G401 (cell line): ENCODE results near the gene AHSA1. TPM values are rescaled to one million over a fixed set of nuclear protein-coding genes. Genes with fewer than 3 reads are reported as not detected.

ENCODE experiments used
- DNase-seq: peaks from one replicate; pipeline ENCODE4 v3.0.0-alpha.2; 2015; ENCODE audit warnings: low spot score
- in situ Hi-C: cut with HindIII; loops from 2 replicates; pipeline ENCODE4 v1.10.0; 2016; ENCODE audit warnings: low sequenced_read_pairs, mixed read lengths
- total RNA-seq: library from RNA; depleted of rRNA; stranded (reverse); fragments of >200 nt; shearing (Covaris generic); gene quantifications from 2 replicates; pipeline ENCODE4 v1.2.3, GENCODE V29; 2014; rRNA removed

The AHSA1 gene
- total RNA-seq, 1 experiment from 2014 or later = 215 TPM

DNA sequence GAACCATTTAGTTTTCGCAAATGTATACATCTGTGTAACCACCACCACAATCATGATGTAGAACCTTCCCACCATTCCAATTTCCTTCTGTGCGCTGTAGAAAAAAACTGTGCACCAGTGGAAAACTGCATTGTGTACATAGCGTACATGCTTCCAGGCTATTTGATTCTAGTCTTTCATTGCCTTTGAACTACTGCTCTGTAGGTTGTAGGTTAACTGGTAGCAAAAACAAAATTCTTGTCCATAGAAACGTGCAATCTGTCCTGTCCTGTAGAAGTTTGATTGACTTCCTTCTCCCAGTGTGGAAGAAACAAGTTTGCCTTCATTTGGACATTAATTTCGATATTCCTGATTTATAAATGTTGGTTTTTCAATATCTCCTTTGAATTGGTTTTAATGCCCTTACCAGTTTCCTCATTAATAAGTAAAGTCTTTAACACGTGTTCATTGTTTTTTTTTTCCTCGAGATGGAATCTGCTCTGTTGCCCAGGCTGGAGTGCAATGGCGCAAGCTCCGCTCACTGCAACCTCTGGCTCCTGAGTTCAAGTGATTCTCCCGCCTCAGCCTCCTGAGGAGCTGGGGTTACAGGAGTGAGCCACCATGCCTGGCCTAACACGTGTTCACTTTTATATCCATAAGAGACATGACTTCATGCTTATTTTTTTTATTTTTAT, 44.4 kb downstream of the AHSA1 start:
- in situ Hi-C loops = no loop called here

DNA sequence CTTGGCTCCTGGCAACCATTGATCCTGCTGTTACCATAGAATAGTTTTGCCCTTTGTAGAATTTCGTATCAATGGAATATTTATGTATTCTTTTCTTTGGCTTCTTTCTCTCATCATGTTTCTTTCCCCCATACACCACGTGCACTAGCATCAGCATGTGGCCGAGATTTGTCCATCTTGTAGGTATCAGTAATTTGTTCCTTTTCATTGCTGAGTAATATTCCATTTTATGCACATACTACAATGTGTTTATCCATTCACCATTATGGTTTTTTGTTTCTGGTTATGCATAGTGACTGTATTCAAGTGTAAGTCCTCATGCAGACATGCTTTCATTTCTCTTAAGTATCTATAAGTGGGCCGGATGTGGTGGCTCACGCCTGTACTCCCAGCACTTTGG, 45.2 kb downstream of the AHSA1 start:
- no peak for DNase-seq
- in situ Hi-C loops = no loop called here

More for the DNA sequence above, 44.4 kb downstream of the AHSA1 start:
- no peak for DNase-seq

DNA sequence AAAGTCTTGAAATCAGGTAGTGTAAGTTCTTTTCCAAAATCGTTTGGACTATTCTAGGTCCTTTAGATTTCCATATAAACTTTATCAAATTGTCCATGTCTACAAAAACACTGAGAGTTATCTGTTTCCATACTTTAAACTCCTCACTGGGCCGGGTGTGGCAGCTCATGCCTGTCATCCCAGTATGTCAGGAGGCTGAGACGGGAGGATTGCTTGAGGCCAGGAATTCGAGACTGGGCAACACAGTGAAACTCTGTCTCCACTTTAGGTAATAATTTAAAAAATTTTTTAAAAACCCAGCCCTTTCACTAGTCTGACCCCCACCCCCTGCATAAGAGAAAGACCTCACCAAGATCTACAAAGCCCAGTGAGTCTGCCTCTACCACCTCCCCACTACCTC, 47.1 kb downstream of the AHSA1 start:
- no peak for DNase-seq
- in situ Hi-C loops = no loop called here

DNA sequence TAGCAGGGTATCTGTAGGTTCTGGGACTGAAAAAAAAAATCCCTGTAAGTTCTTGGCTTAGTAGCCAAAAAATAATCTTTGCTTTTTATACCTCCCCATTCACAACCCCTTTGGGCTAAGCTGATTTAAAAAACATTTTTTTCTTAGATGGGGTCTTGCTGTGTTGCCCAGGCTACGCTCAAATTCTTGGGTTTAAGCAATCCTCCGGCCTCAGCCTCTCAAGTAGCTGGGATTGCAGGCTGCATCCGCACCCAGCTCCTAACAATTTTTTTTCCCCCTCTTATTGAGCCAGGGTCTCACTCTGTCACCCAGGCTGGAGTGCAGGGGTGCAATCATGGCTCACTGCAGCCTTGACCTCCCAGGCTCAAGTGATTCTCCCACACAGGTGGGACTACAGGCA, 49.9 kb downstream of the AHSA1 start:
- no peak for DNase-seq

DNA sequence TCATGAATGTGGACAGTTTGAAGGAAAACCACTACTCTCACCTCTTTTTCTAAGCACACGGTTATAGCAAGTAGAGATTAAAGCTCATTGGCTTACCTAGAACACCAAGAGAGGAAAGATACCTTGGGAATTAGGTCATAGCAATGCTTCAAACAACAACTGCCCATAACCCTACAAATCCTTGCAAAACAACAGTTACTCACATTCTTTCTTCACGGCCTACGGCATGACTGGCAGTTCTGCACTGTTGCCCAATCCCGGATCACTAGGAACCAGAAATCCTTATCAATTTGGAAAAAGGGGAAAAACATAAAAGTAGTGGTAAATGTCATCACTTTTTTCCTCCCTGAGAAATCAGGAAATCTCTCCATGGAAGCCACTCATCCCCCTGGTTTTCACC, 50.4 kb downstream of the AHSA1 start:
- in situ Hi-C loops = no loop called here

More for the DNA sequence above, 49.9 kb downstream of the AHSA1 start:
- in situ Hi-C loops = no loop called here

DNA sequence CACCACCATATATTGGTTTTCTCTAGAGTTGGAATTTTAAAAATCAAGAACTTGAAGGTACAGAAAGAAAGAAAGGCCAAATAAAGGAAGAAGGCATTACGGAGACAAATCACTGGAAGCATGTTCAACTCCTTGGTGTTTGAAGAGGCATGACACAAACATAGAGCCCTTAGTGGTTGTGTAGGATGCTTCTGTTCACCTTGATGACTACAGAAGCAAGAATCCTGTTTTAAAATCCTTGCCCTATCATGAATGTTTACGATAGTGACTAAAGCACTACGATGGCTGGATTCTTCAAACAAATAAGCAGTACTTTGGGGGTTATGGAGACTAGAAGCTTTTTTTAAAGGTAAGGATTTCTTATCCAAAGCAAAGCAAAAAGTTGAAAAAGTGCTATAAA, 51.0 kb downstream of the AHSA1 start:
- in situ Hi-C loops = no loop called here
- no peak for DNase-seq

More for the DNA sequence above, 50.4 kb downstream of the AHSA1 start:
- no peak for DNase-seq

DNA sequence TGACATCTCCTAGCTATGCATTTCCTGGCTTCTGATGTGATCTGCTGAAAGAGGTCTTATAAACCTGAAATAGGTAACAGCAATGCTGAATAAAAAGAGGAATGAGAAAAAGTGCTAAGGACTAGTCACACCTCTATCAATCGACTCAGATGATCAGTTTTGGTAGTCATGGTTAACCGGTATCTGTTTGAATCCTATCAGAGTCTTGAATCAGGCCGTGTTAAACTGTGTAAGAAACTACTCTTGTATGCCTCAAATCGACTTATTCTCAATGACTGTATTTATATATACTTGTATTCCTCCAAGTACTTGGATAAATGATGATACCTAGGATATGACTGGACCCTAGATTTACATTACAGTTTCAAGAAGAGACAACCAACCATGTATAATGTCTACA, 51.5 kb downstream of the AHSA1 start:
- no peak for DNase-seq
- in situ Hi-C loops = no loop called here

DNA sequence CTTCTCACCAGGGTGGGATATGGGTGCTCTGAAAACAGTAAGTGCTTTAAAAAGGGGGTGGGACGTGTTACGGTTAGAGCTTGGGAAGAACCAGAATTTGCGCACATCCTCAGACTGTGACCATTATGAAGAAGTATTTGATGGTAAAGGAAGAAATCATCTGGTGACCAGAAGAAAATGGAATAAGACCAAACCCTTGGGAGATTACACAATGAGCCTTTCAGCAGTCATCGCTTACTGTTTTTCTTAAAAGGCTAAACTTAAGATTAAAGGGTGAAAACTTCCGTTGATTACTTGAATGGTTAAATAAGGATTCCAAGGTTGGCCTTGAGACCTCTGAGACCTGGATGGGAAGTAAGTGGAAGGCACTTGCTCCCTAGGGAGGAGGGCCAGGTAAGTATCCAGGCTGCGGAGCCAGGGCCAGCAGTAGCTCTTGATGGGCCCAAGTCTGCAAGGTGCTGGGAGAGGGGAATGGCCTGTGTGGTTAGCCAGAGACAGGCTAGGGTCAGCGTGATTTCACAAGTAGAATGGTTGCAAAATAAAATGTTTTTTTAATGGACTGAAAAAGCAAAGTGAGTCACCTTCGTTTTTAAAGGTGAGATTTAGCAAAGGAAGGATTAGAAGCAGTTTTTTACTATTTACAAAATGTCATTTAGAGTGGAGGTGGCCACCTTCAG, 53.7 kb downstream of the AHSA1 start:
- no peak for DNase-seq
- in situ Hi-C loops = no loop called here

DNA sequence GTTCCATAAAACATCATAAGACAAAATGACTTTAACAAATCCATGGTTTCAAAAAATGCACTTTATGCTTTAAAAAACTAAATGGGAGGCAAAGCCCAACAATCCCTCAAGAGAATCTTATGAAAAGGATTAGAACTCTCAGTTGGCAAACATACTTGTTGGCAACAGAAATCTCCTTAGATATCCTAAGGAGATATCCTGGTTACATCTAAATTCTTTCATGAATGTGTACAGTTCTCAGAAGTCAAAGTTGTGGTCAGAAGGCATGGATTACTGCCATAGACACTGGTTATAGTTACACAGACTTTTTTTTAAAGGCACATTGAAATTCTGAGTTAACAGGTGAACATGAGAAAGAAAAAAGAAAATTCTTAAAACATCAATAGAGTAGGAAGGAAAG, 58.2 kb downstream of the AHSA1 start:
- in situ Hi-C loops = no loop called here

More for the DNA sequence above, 58.2 kb downstream of the AHSA1 start:
- no peak for DNase-seq

Other genes starting within 250 kb of the AHSA1 start
- not detected in 2 replicates for gene NGB, start 186.9 kb upstream of the AHSA1 start, total RNA-seq
- gene POMT2, start 137.2 kb upstream of the AHSA1 start, total RNA-seq = 25.5 and 27.5 TPM in 2 replicates
- gene GSTZ1, start 137.1 kb upstream of the AHSA1 start, total RNA-seq = 37.3 and 64.7 TPM in 2 replicates
- 5.3 and 6.1 TPM in 2 replicates for gene TMED8, start 81.0 kb upstream of the AHSA1 start, total RNA-seq
- gene SAMD15, start 80.7 kb upstream of the AHSA1 start, total RNA-seq = 5.8 and 6.6 TPM in 2 replicates
- not detected in 2 replicates for gene NOXRED1, start 34.6 kb upstream of the AHSA1 start, total RNA-seq
- 29.0 and 30.2 TPM in 2 replicates for gene VIPAS39, start 492 bp upstream of the AHSA1 start, total RNA-seq
- 0.37 and 0.68 TPM in 2 replicates for gene ISM2, start 40.7 kb downstream of the AHSA1 start, total RNA-seq
- gene SPTLC2, start 158.5 kb downstream of the AHSA1 start, total RNA-seq = 17.9 and 20.6 TPM in 2 replicates
- gene ALKBH1, start 249.9 kb downstream of the AHSA1 start, total RNA-seq = 11.3 and 30.8 TPM in 2 replicates